DND-41 (cell line): ENCODE results near the gene PTGFR.

Experiments used
- ATAC-seq: fragments of 200-7000 bp; cut with Tn5 transposase; 3 replicates; pipeline ENCODE4 v1.9.1; 2021; ENCODE audit warnings: low read depth; ENCODE audit not compliant: insufficient read depth
- DNase-seq: peaks from one replicate; pipeline ENCODE4 v3.0.0-alpha.2; 2020
- H2AFZ ChIP-seq: 2 replicates; pipeline ENCODE4 v1.6.0; 2012; ENCODE audit warnings: low read depth, low read length
- H3K27ac ChIP-seq: 2 replicates; pipeline ENCODE4 v1.5.1; 2012; ENCODE audit warnings: low read length, inconsistent platforms
- H3K27me3 ChIP-seq: fragments of 200-600 bp; sonication (generic); 2 replicates; pipeline ENCODE4 v1.6.0; 2012; ENCODE audit warnings: low read length, mild to moderate bottlenecking, inconsistent platforms; ENCODE audit not compliant: insufficient read depth, poor library complexity
- H3K36me3 ChIP-seq: 2 replicates; pipeline ENCODE4 v1.5.1; 2012; ENCODE audit warnings: low read length, inconsistent platforms; ENCODE audit not compliant: insufficient read depth
- H3K4me1 ChIP-seq: 2 replicates; pipeline ENCODE4 v1.5.1; 2012; ENCODE audit warnings: mild to moderate bottlenecking, low read length; ENCODE audit not compliant: insufficient read depth
- H3K4me2 ChIP-seq: 2 replicates; pipeline ENCODE4 v1.6.0; 2012; ENCODE audit warnings: mild to moderate bottlenecking, moderate library complexity, low read length, inconsistent platforms; ENCODE audit not compliant: insufficient read depth
- H3K4me3 ChIP-seq, 2 experiments: fragments of 200-600 bp in 1 of 2; shearing (Covaris generic) in 1 of 2; 2 replicates each; pipeline ENCODE4 v1.5.1; 2012 to 2016; ENCODE audit warnings: inconsistent platforms in 2 of 2, low read length in 2 of 2, mild to moderate bottlenecking in 2 of 2, low read depth in 1 of 2, moderate library complexity in 1 of 2
- H3K79me2 ChIP-seq: 2 replicates; pipeline ENCODE4 v1.6.0; 2012; ENCODE audit warnings: low read length, inconsistent platforms; ENCODE audit not compliant: insufficient read depth
- H3K9ac ChIP-seq: 2 replicates; pipeline ENCODE4 v1.6.0; 2012; ENCODE audit warnings: low read depth, mild to moderate bottlenecking, inconsistent platforms, low read length, moderate library complexity
- H3K9me3 ChIP-seq: 2 replicates; pipeline ENCODE4 v1.5.1; 2012; ENCODE audit warnings: low read length, moderate library complexity, mild to moderate bottlenecking, inconsistent platforms; ENCODE audit not compliant: insufficient read depth, severe bottlenecking
- H4K20me1 ChIP-seq: 2 replicates; pipeline ENCODE4 v1.6.0; 2012; ENCODE audit warnings: low read length; ENCODE audit not compliant: insufficient read depth
- CTCF ChIP-seq: IDR thresholded peaks from 2 replicates; pipeline ENCODE4 v1.5.1; 2012; ENCODE audit warnings: borderline replicate concordance, low read length, moderate library complexity, mild to moderate bottlenecking; ENCODE audit not compliant: poor library complexity, severe bottlenecking; ENCODE audit errors: extremely low read depth
- EZH2 ChIP-seq: IDR thresholded peaks from 3 replicates; pipeline ENCODE4 v1.6.1; 2012; ENCODE audit warnings: borderline replicate concordance, low read depth, mild to moderate bottlenecking, moderate library complexity, low read length, inconsistent platforms; ENCODE audit not compliant: severe bottlenecking

PTGFR gene

GRCh38 chr1:78483903-78484302, 6.9 kb upstream of the PTGFR start:
- no peak overlapping the region for H3K9ac ChIP-seq
- no peaks in the 10 kb centered on the region for H3K9me3 ChIP-seq
- TF ChIP-seq CTCF = no peak
- TF ChIP-seq EZH2 = no peak
- no peak overlapping the region for H2AFZ ChIP-seq
- no peak for DNase-seq
- no peaks in the 10 kb centered on the region for H3K27me3 ChIP-seq
- no peaks in the 10 kb centered on the region for H3K79me2 ChIP-seq
- H3K36me3 ChIP-seq = no peaks in the 10 kb centered on the region
- H3K4me1 ChIP-seq = no peaks in the 10 kb centered on the region
- ATAC-seq = no peak
- no peak overlapping the region for H3K27ac ChIP-seq
- no peak overlapping the region for H3K4me2 ChIP-seq
- no peak overlapping the region for H3K4me3 ChIP-seq
- no peaks in the 10 kb centered on the region for H4K20me1 ChIP-seq

GRCh38 chr1:78491451-78492071, 787 bp downstream of the PTGFR start:
- no peak overlapping the region for H3K9ac ChIP-seq
- H4K20me1 ChIP-seq = no peaks in the 10 kb centered on the region
- no peaks in the 10 kb centered on the region for H3K9me3 ChIP-seq
- ATAC-seq (no peak), DNase-seq (no peak)
- H3K27ac ChIP-seq = no peak overlapping the region
- H3K4me1 ChIP-seq = no peaks in the 10 kb centered on the region
- no peak overlapping the region for H3K4me2 ChIP-seq
- no peaks in the 10 kb centered on the region for H3K36me3 ChIP-seq
- no peaks in the 10 kb centered on the region for H3K79me2 ChIP-seq
- TF ChIP-seq EZH2 (no peak), CTCF (no peak)
- no peak overlapping the region for H2AFZ ChIP-seq
- H3K27me3 ChIP-seq = no peaks in the 10 kb centered on the region
- no peak overlapping the region for H3K4me3 ChIP-seq

- TF ChIP-seq EZH2 = no peak
- no peak for TF ChIP-seq CTCF
- Histone ChIP-seq H3K27me3 (no peaks in the 10 kb centered on the region), H3K9me3 (no peaks in the 10 kb centered on the region), H4K20me1 (no peaks in the 10 kb centered on the region), H3K4me3 (no peak overlapping the region), H3K27ac (no peak overlapping the region), H3K79me2 (no peaks in the 10 kb centered on the region), H3K4me2 (no peak overlapping the region), H3K36me3 (no peaks in the 10 kb centered on the region), H2AFZ (no peak overlapping the region), H3K9ac (no peak overlapping the region), H3K4me1 (no peaks in the 10 kb centered on the region)
- ATAC-seq (no peak), DNase-seq (no peak)
Measured at GRCh38 chr1:78492386-78492950, 1.7 kb downstream of the PTGFR start.

- Histone ChIP-seq H3K4me1 (no peaks in the 10 kb centered on the region), H3K79me2 (no peaks in the 10 kb centered on the region), H2AFZ (no peak overlapping the region), H3K27me3 (no peaks in the 10 kb centered on the region), H3K36me3 (no peaks in the 10 kb centered on the region), H4K20me1 (no peaks in the 10 kb centered on the region), H3K4me3 (no peak overlapping the region), H3K9ac (no peak overlapping the region), H3K4me2 (no peak overlapping the region), H3K9me3 (no peaks in the 10 kb centered on the region), H3K27ac (no peak overlapping the region)
- ATAC-seq = no peak
- no peak for DNase-seq
- no peak for TF ChIP-seq EZH2
- no peak for TF ChIP-seq CTCF
Measured at GRCh38 chr1:78493451-78493850, 2.7 kb downstream of the PTGFR start.
